GM19099 (cell line): ENCODE measurements around the gene TCF7L2.

Experiments
- POLR2A ChIP-seq: IDR thresholded peaks from 3 replicates; pipeline ENCODE4 v1.6.1; 2011; ENCODE audit warnings: low read depth; ENCODE audit not compliant: insufficient read length; ENCODE audit errors: extremely low read depth

The TCF7L2 gene

DNA sequence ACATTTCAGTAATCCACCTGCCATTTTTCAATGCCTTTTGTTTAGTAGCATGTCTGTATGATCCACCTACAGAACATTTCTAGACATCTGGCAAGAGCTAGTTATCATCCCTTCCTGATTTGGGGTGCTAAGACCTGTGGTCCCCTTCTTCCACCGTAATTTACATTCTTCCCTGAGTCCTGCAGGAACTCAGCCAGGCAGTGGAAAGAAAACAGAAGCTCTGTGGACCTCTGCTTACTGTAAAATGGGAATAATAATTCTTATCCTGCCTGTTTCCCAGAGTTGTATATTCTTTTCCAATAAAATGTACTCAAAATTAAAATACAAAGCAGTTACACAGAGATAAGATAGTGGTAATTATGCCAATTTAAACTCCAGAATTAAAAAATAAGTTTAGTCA, 126.9 kb downstream of the TCF7L2 start:
- TF ChIP-seq POLR2A = no peak

DNA sequence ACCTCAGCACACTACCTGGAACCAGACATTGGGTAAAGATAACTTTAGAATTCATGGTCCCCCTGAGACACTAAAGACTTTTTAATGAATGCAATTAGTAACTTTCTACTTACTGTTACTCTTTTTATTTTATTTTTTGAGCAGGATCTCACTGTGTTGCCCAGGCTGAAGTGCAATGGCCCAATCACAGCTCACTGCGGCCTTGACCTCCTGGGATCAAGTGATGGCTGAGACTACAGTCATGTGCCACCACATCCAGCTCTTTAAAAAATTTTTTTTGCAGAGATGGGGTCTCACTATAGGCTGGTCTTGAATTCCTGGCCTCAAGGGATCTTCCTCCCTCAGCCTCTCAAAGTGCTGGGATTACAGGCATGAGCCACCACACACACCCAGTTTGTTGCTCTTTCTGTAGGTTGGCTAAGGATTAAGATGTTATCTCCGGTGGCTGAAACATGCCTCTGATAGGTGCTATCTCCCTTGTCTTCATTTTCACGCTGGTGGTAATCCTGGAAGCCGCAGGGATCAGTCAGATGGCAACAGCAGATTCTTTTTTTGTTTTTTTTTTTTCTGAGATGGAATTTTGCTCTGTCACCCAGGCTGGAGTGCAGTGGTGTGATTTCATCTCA, 128.3 kb downstream of the TCF7L2 start:
- TF ChIP-seq POLR2A = no peak

DNA sequence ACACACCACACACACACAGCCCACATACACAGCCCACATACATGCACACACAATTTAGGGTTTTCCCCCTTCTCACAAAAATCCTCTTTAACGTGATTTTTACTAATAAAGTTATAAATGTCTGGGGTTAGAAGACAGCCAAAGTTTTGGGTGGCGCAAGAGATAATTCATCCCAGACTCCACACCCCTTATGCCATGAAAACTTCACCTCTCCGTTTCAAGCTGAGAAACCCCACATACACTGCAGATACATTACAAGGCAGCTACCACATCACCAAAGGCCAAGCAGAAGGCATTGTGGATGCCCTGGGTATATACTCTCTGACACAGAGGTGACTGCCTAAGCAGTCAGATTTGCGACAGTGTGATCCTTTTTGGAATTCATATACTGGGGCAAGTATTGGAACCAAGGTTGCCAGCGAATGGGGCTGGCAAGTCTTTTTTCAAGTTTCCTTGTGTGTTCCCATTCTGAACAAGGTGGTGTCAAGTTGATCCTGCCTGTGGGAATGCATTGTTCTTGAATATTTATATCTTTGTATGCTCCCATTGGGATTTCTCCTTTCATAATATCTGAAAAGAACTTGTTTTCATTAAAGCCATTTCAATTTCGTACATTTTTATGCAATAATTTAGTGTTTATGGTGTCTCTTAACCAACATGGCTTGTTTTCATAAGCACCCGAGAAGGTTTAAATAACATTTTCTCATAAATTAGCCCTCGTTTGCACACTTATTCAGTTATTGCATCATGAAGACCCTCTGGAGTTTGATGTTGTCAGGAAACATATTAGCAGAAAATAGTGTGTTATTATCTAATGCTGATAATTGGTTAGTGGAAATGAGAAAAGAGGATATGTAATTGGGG, 130.2 kb downstream of the TCF7L2 start:
- no peak for TF ChIP-seq POLR2A

DNA sequence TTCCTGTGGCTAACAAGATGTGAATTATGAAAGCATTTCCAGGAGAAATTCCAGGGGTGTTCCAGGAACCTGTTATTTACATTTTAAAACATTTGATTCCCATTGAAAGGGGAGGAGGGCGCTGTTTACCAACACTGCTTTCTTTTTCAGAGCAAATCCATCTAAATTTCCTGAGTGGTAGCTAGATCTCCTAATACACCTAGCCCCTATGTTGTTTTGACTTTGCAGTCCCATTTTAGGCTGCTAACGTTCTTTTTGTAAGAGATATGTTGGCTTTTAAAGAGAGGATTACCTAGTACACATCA, 130.8 kb downstream of the TCF7L2 start:
- TF ChIP-seq POLR2A = no peak

DNA sequence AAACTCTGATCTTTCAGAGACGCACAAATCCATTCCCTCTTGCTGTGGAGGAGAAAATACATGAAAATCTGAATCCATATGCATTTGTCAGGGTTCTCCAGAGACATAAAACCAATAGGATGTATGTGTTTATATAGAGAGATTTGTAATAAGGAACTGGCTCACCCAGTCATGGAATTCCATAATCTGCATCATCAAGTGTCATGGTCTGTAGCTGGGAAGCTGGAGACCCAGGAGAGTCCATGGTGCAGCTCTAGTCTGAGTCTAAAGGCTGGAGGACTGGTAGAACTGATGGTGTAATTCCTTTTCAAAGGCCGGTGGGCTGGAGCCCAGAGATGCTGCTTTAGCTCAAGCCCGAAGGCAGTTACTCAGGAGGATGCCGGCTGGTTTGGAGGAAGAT, 134.0 kb downstream of the TCF7L2 start:
- no peak for TF ChIP-seq POLR2A

DNA sequence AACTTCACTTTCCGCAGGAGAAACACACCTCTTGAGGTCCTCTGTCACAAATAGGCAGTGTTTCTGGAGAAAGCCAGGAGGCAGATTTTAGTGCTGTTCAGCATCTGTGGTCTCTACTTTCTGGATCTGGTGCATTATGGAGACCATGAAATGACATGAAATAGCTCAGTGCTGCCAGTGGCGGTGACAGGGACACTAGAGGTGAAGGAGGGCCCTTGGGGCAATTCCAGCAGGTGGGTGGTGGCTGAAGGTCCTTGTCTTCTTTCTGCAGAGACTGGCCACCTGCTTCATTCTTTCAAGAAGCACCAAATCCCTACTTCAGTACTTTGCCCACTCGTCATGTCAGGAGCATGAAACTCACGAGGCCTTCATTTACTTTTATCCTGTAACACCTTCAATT, 135.7 kb downstream of the TCF7L2 start:
- TF ChIP-seq POLR2A = no peak

DNA sequence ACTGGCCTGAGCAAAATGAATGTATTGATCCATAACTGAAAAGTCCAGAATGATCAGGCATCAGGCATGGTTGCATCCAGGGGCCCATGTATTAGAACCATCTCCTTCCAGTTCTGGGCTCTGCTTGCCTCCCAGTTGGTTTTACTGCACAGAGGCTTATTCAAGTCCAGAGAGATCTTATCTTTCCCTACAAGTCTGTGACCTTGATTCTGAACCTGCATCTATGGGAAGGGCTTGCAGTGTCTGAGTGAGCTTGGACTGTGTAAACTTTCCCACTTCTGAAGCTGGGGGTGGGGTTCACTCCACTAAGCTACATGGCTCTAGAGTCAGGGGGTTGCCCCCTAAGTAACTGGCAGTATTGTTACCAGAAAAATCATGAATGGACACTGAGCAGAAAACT, 136.2 kb downstream of the TCF7L2 start:
- no peak for TF ChIP-seq POLR2A

DNA sequence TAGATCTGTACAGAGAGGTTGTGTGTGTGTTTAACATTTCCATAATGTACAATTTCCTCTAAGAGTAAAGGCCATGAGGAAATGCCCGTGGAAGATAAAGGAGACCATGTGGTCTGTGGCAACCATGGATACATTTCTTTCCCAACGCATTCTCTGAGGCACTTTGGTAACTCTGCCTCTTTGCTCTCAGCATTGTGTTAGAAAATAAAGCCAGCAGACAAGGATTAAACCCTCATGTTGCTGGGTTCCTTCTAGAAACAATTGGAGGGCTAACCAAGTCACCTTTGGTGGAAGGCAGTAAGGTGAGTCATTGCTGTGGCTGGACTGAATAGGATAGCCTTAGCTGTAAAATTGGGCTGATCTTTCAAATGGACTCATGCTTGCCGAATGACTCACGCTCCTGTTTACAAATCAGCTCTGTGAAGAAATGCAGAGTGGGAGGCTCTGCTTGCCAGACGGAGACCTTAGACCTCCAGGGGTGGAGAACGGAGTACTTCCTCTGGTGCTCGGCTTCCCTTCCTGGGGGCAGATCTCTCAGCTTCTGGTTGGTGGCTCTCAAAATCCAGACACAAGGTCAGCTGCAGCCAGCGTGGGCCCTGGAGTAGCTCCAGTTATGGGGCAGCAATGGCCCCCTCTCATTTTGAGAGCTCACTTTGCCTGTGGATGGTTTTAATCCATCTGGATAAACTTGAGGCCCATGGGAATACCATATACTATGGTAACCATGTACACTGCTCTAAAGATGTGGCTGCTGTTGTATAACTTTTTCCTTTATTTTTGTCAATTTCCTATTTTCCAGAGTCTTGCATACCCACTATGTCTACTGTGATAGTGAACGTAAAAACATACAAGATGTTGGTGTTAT, 137.3 kb downstream of the TCF7L2 start:
- no peak for TF ChIP-seq POLR2A

DNA sequence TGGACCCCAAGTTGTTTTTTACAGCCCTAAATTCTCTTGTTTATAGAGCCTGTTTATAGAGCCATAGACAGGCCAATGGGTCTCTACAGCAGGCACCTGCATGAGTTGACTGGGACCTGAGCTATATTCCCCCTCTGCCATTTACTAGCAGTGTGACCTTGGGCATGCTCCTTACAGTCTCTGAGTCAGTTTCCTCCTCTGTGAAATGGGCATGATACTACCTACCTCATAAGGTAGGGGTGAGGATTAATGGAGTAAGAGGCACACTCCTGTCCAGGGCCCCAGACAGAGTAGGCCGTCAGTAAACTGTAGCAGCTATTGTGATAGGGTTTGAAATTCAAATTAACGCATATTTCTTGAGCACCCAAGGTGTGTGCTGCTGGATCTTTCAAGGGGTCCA, 138.1 kb downstream of the TCF7L2 start:
- no peak for TF ChIP-seq POLR2A

DNA sequence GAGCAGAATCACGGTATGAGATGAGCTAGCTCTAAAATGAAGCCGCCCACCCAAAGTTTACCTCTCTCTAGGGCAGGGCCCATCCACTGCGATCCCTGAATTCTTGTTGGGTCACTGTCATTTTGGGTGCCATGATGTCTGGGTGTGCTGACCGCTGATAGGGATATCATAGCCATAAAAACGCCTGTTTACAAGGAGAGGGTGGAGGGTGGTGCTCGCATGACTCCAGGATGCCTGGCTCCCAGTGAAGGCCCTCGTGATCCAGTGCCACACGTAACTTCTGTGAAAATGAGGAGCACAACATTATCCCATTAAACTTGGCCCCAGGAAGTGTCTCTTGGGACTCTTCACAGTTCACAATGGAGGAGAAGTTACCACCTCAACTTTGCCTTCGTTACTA, 139.5 kb downstream of the TCF7L2 start:
- no peak for TF ChIP-seq POLR2A

DNA sequence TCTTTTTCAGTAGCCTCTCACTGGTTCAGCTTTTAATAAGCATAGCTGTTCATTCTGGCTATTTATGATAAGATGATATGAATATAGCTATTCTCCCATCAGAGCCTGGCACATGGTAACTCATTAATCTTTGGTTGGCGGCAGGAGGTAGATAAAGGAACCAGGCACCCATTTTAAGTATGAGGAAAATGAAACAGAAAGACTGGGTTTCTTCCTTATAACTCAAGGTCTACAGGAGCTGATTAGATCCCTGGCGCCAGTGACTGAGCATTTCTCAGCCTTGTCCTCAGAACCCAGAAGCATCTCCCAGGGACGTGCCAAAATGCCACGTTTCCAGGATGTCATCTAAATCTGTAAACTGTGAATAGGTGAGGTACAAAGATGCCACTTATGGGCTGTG, 141.9 kb downstream of the TCF7L2 start:
- no peak for TF ChIP-seq POLR2A

DNA sequence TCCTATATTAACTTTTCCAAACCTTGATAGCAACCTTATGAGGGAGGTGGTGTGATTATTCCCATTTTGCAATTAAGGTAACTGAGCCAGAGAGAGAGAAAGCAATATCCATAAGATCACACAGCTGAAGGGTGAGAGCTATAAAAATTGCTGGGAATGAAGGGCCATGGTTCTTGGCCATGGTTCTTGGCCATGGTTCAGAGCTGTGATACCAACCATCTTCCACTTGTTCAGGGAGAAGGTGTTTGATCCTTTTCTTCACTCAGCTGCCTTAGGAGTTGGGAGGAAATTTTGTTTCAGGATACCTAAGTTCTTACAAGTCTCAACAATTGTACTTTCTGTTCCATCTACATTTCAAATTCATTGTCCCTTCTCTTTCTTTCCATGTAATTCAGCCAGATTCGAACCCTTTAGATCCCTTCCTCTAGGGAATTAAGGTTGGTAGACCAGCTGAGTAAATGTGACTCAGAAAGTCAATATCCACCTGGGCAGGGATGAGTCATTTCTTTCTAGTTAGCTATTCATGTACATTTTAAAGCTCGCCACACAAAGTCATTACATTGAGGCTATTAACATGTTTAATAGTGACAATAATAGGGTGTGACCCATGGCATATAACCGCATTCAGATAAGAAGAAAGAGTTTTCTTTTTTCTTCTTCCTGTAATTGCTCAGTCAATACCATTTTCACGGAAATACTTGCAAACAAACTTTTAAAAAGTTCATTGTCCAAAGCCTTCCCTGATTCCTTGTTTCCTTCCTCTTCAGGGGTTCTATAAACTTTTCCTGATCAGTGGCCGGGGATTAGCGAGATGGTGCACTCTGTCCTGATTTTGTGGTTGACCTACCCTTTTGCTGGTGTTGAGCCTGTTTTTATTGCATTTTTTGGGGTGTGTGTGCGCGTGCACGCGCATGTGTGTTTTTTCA, 143.4 kb downstream of the TCF7L2 start:
- no peak for TF ChIP-seq POLR2A

DNA sequence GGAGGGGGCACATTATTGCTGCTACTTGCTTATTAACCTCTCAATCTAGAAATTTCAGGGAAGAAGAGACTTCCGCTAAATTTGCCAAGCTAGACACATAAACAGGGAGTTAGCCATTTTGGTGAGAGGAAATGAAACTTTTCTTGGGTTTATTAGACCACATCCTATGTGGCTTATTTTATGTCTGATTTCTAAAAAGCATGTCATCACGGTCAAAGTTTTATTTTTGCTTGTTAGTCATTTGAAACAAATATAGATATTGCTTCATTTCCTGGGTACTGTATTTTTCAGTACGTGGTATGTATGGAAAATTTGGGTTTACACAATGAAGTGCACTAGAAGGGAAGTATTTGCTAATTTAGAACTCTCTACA, 144.1 kb downstream of the TCF7L2 start:
- no peak for TF ChIP-seq POLR2A

DNA sequence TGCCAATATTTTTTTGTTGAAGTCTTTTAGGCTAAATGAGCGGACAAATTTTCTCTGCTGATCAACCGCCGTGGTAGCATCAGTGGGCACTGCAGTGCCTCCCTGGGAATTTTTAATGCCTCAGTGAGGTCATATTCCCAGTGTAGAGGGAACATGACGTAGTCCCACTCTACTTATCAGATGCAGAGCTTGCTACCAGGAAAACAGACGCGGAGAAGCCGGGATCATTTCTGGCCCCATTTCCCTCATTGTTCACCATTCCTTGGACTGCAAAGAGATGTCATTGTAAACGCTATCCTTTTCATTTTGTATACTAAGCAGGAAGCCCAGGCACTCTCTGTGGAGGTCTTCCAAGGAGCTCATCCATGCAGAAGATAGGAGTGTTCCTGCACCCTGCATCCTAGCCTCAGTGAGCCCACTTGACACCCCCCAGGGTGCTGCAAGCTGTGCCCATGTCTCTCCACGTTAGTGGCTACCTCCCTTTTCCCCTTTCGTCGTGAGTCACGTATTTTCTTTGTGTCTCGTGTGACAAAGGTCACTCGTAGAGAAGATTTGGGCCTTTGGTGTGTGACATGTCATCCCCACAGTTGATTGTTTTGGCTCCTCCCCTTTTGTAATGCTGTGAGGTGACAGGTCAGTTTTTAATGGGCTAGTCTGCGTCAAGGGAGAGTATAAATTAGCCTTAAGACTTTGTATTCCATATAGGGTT, 145.5 kb downstream of the TCF7L2 start:
- no peak for TF ChIP-seq POLR2A
